ENCODE results near the gene ANO2.

The ANO2 gene

GRCh38 chr12:5807514-5808219, 137.4 kb downstream of the ANO2 start:
- no peak overlapping the region for H3K4me3 ChIP-seq (ENCODE audit: low read length)
- TF ChIP-seq, protein P1, sequence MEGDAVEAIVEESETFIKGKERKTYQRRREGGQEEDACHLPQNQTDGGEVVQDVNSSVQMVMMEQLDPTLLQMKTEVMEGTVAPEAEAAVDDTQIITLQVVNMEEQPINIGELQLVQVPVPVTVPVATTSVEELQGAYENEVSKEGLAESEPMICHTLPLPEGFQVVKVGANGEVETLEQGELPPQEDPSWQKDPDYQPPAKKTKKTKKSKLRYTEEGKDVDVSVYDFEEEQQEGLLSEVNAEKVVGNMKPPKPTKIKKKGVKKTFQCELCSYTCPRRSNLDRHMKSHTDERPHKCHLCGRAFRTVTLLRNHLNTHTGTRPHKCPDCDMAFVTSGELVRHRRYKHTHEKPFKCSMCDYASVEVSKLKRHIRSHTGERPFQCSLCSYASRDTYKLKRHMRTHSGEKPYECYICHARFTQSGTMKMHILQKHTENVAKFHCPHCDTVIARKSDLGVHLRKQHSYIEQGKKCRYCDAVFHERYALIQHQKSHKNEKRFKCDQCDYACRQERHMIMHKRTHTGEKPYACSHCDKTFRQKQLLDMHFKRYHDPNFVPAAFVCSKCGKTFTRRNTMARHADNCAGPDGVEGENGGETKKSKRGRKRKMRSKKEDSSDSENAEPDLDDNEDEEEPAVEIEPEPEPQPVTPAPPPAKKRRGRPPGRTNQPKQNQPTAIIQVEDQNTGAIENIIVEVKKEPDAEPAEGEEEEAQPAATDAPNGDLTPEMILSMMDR (IDR thresholded peaks at IDR 0.05; ENCODE audit: insufficient read depth, low read depth, low read length, missing control alignments): no peak
- no peak for DNase-seq (ENCODE audit: low read depth)

DNA sequence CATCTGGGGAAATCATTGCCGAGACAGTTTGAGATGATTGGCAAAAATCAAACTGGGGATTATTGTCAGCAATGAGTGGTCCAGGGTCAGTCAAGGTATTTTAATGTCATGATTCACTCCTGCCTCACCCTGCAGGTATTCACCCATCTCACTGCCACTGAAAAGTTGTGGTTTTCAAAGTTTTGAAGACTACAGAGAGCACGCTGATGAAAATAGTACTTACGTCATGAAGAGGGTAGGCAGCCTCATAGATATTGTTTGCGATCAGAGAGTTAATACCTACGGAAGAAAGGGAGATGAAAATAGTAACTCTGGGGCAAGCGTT, 138.0 kb downstream of the ANO2 start:
- DNase-seq (ENCODE audit: low read depth): no peak
- TF ChIP-seq, protein P1 (IDR thresholded peaks at IDR 0.05; ENCODE audit: insufficient read depth, low read depth, low read length, missing control alignments): no peak
- H3K4me3 ChIP-seq (ENCODE audit: low read length): no peak overlapping the region

DNA sequence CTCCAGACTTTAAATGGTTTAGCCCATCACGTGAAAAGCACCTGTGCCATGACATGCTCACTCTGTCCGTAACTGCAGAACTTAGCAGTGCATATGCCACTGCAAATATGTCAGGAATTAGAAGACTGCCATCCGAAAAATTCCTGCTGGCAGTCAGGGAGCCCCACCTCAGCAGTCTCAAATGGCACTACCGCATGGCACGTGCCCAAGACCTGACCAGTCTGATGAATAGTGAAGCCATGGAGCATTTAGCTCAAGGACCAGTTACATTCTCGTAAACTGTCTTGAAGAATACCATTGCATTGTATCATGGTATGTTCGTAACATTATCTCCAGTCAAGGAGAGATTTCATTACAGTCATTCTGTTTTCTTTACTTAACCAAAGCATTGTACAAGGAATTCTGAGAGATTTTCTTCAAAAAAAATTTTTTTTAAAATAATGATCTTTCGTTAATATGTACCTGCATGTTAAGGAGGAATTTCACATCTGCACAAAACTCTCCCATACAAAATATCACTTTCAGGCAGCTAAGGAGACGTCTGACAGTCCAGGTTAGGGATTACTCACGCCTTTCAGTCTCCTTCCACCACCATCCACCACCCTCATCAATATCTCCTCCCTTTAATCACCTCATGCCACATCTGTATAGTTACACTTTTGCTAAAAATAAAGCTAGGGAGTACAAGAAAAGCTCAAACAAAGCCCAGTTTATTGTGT, 138.5 kb downstream of the ANO2 start:
- TF ChIP-seq, protein P1 (IDR thresholded peaks at IDR 0.05; ENCODE audit: insufficient read depth, low read depth, low read length, missing control alignments): no peak
- no peak for DNase-seq (ENCODE audit: low read depth)

GRCh38 chr12:5803532-5803931, 141.5 kb downstream of the ANO2 start:
- TF ChIP-seq, protein P1 (IDR thresholded peaks at IDR 0.05; ENCODE audit: insufficient read depth, low read depth, low read length, missing control alignments): no peak
- no peak for DNase-seq (ENCODE audit: low read depth)
- no peak overlapping the region for H3K4me3 ChIP-seq (ENCODE audit: low read length)

More for the DNA sequence above, 138.5 kb downstream of the ANO2 start:
- no peak overlapping the region for H3K4me3 ChIP-seq (ENCODE audit: low read length)

DNA sequence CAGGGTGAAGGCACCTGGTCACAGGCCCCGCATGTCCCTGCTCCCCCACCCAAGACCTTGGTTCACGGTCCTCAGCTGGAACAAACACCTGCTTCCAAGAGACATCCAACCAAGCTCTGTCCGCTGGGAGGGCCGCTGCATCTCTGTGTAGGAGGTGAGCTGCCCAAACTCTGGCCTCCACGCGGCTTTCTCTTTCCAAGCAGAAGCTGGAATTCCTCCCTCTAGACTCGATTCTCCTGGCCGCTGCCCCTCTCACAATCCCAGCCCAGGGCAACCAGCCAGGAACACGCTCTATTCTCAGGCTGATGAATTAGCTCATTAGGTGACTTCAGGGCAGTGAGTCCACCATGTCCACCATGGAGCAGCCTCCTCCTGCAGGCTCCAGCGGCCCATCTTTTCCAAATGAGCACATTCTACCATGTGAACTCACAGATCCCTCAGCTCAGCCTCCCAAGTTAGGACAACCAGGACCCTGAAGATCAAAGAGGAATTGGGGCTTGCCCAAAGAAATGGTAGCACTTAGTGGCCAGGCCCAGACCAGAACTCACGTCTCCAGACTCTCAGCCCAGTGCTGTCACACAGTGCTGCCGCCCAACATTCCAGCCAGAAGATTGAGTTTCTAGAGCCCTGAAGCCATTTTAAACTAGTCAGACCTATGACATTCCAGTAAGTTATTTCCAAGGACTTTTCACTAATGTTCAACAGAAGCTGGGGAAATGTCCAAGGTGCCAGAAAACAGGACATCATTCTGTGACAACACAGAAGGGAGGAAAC, 146.6 kb downstream of the ANO2 start:
- no peak overlapping the region for H3K4me3 ChIP-seq (ENCODE audit: low read length)
- TF ChIP-seq, protein P1 (IDR thresholded peaks at IDR 0.05; ENCODE audit: insufficient read depth, low read depth, low read length, missing control alignments): no peak
- DNase-seq (ENCODE audit: low read depth): no peak

DNA sequence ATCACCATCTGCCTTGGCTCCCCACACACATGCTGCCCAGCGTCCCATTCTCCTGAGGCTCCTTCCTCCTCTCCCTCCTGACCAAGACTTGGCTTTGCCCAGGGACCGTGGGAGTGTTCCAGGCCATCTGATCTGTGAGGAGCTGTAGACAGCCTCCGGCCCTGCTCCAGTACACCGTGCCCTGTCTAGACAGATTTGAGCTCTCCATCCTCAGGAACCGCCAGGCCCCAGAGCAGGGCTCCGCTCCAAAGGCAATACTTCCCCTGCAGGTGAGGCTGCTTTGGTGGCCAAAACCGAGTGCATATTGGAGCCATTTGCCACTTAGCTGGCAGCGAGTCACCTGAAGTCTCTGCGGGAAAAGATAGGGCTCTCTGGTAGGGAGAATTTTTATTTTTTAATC, 147.4 kb downstream of the ANO2 start:
- no peak for DNase-seq (ENCODE audit: low read depth)
- no peak overlapping the region for H3K4me3 ChIP-seq (ENCODE audit: low read length)
- TF ChIP-seq, protein P1 (IDR thresholded peaks at IDR 0.05; ENCODE audit: insufficient read depth, low read depth, low read length, missing control alignments): no peak

Measured in epithelial cell of esophagus (primary cell).